ENCODE data around the gene ABCG1. TPM values are rescaled to one million over a fixed set of nuclear protein-coding genes. Genes with fewer than 3 reads are reported as not detected.

Gene ABCG1
- total and polyA plus RNA-seq, 2 experiments from 2014 or later = 8.4 to 10.7 TPM

DNA sequence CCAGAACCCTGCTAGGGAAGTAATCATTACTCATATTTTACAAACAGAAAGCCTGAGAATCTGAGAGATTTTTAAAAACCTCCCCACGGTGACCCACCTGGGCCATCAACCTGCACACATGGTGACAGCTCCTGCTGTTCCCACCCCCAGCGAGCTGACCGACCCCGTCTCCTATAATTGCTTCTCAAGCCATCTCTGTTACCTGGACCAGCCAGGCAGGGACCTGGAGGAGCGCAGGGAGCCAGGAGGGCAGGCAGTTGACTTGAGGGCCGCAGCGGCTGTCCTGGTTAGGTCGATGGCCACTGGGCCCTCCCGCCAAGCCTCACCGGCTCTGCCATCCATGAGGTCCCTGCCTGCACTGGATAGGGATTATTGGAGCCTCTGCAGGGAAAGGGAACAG, 124.2 kb downstream of the ABCG1 start:
- H3K4me3 ChIP-seq = no peak overlapping the region
- H2AFZ ChIP-seq = no peak overlapping the region
- no peaks in the 10 kb centered on the region for H4K20me1 ChIP-seq (ENCODE audit: insufficient read depth, poor library complexity, severe bottlenecking)
- H3K4me1 ChIP-seq (ENCODE audit: insufficient read depth) = peaks cover 5% of the 10 kb centered on the region
- WGBS (ENCODE audit: low lambda C conversion rate, missing lambda C conversion rate) = 87% methylated on average over 10 of the region's 10 CpGs
- H3K36me3 ChIP-seq (replicated peaks; ENCODE audit: insufficient read depth, low read depth) = no peaks in the 10 kb centered on the region
- H3K27ac ChIP-seq = no peak overlapping the region
- H3K9me2 ChIP-seq (replicated peaks; ENCODE audit: insufficient read depth) = no peaks in the 10 kb centered on the region
- DNase-seq (ENCODE audit: low spot score) = no peak
- TF ChIP-seq EZH2phosphoT487 (IDR thresholded peaks at IDR 0.05; ENCODE audit: low read depth, severe bottlenecking, unreplicated experiment) (no peak), EZH2 (IDR thresholded peaks at IDR 0.05; ENCODE audit: borderline replicate concordance) (no peak)
- TF ChIP-seq, protein P1, sequence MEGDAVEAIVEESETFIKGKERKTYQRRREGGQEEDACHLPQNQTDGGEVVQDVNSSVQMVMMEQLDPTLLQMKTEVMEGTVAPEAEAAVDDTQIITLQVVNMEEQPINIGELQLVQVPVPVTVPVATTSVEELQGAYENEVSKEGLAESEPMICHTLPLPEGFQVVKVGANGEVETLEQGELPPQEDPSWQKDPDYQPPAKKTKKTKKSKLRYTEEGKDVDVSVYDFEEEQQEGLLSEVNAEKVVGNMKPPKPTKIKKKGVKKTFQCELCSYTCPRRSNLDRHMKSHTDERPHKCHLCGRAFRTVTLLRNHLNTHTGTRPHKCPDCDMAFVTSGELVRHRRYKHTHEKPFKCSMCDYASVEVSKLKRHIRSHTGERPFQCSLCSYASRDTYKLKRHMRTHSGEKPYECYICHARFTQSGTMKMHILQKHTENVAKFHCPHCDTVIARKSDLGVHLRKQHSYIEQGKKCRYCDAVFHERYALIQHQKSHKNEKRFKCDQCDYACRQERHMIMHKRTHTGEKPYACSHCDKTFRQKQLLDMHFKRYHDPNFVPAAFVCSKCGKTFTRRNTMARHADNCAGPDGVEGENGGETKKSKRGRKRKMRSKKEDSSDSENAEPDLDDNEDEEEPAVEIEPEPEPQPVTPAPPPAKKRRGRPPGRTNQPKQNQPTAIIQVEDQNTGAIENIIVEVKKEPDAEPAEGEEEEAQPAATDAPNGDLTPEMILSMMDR (IDR thresholded peaks at IDR 0.05; ENCODE audit: poor library complexity) = no peak
- H3K4me2 ChIP-seq = no peak overlapping the region
- no peaks in the 10 kb centered on the region for H3K79me2 ChIP-seq
- no peaks in the 10 kb centered on the region for H3K9me3 ChIP-seq (ENCODE audit: low read depth)
- no peaks in the 10 kb centered on the region for H3K27me3 ChIP-seq

- WGBS (ENCODE audit: low lambda C conversion rate, missing lambda C conversion rate) = 92% methylated on average over 6 of the region's 6 CpGs
- H3K9me2 ChIP-seq (replicated peaks; ENCODE audit: insufficient read depth) = no peaks in the 10 kb centered on the region
Measured at GRCh38 chr21:42343556-42343955, 124.6 kb downstream of the ABCG1 start.

GRCh38 chr21:42343963-42344510, 125.1 kb downstream of the ABCG1 start:
- 81% methylated on average over 11 of the region's 11 CpGs for WGBS (ENCODE audit: low lambda C conversion rate, missing lambda C conversion rate)
- no peaks in the 10 kb centered on the region for H3K4me1 ChIP-seq (ENCODE audit: insufficient read depth)
- H2AFZ ChIP-seq = no peak overlapping the region
- no peaks in the 10 kb centered on the region for H3K79me2 ChIP-seq
- H3K36me3 ChIP-seq (replicated peaks; ENCODE audit: insufficient read depth, low read depth) = no peaks in the 10 kb centered on the region
- TF ChIP-seq EZH2phosphoT487 (IDR thresholded peaks at IDR 0.05; ENCODE audit: low read depth, severe bottlenecking, unreplicated experiment) (no peak), EZH2 (IDR thresholded peaks at IDR 0.05; ENCODE audit: borderline replicate concordance) (no peak)
- TF ChIP-seq, protein P1 (IDR thresholded peaks at IDR 0.05; ENCODE audit: poor library complexity) = no peak
- no peak overlapping the region for H3K4me3 ChIP-seq
- no peaks in the 10 kb centered on the region for H3K9me2 ChIP-seq (replicated peaks; ENCODE audit: insufficient read depth)
- no peaks in the 10 kb centered on the region for H3K27me3 ChIP-seq
- DNase-seq (ENCODE audit: low spot score) = no peak
- no peak overlapping the region for H3K27ac ChIP-seq
- no peaks in the 10 kb centered on the region for H4K20me1 ChIP-seq (ENCODE audit: insufficient read depth, poor library complexity, severe bottlenecking)
- no peak overlapping the region for H3K4me2 ChIP-seq
- no peaks in the 10 kb centered on the region for H3K9me3 ChIP-seq (ENCODE audit: low read depth)

More at GRCh38 chr21:42343556-42343955, 124.6 kb downstream of the ABCG1 start:
- no peak for DNase-seq (ENCODE audit: low spot score)
- no peak overlapping the region for H2AFZ ChIP-seq
- no peak overlapping the region for H3K27ac ChIP-seq
- no peaks in the 10 kb centered on the region for H3K79me2 ChIP-seq
- H3K4me1 ChIP-seq (ENCODE audit: insufficient read depth) = peaks cover under 1% of the 10 kb centered on the region
- no peak overlapping the region for H3K4me2 ChIP-seq
- no peak overlapping the region for H3K4me3 ChIP-seq
- no peaks in the 10 kb centered on the region for H3K9me3 ChIP-seq (ENCODE audit: low read depth)
- H4K20me1 ChIP-seq (ENCODE audit: insufficient read depth, poor library complexity, severe bottlenecking) = no peaks in the 10 kb centered on the region
- no peak for TF ChIP-seq EZH2phosphoT487 (IDR thresholded peaks at IDR 0.05; ENCODE audit: low read depth, severe bottlenecking, unreplicated experiment)
- no peaks in the 10 kb centered on the region for H3K36me3 ChIP-seq (replicated peaks; ENCODE audit: insufficient read depth, low read depth)
- no peaks in the 10 kb centered on the region for H3K27me3 ChIP-seq

- H3K27ac ChIP-seq = no peak overlapping the region
- no peaks in the 10 kb centered on the region for H3K36me3 ChIP-seq (replicated peaks; ENCODE audit: insufficient read depth, low read depth)
- 73% methylated on average over 4 of the region's 4 CpGs for WGBS (ENCODE audit: low lambda C conversion rate, missing lambda C conversion rate)
- H4K20me1 ChIP-seq (ENCODE audit: insufficient read depth, poor library complexity, severe bottlenecking) = no peaks in the 10 kb centered on the region
- DNase-seq (ENCODE audit: low spot score) = no peak
- no peaks in the 10 kb centered on the region for H3K9me2 ChIP-seq (replicated peaks; ENCODE audit: insufficient read depth)
- no peaks in the 10 kb centered on the region for H3K27me3 ChIP-seq
- H3K4me3 ChIP-seq = no peak overlapping the region
- no peak for TF ChIP-seq EZH2 (IDR thresholded peaks at IDR 0.05; ENCODE audit: borderline replicate concordance)
- TF ChIP-seq, protein P1 (IDR thresholded peaks at IDR 0.05; ENCODE audit: poor library complexity) = no peak
- TF ChIP-seq EZH2phosphoT487 (IDR thresholded peaks at IDR 0.05; ENCODE audit: low read depth, severe bottlenecking, unreplicated experiment) = no peak
- H3K4me1 ChIP-seq (ENCODE audit: insufficient read depth) = no peaks in the 10 kb centered on the region
- no peak overlapping the region for H3K4me2 ChIP-seq
- H3K79me2 ChIP-seq = no peaks in the 10 kb centered on the region
- H3K9me3 ChIP-seq (ENCODE audit: low read depth) = no peaks in the 10 kb centered on the region
- H2AFZ ChIP-seq = no peak overlapping the region
Measured at GRCh38 chr21:42344631-42345030, 125.7 kb downstream of the ABCG1 start.
